ENCODE measurements around the gene ANKH.

The ANKH gene

GRCh38 chr5:14675865-14676300, 195.7 kb downstream of the ANKH start:
- no peak for DNase-seq

- no peak for DNase-seq
Measured at GRCh38 chr5:14674983-14675854, 196.4 kb downstream of the ANKH start.

DNA sequence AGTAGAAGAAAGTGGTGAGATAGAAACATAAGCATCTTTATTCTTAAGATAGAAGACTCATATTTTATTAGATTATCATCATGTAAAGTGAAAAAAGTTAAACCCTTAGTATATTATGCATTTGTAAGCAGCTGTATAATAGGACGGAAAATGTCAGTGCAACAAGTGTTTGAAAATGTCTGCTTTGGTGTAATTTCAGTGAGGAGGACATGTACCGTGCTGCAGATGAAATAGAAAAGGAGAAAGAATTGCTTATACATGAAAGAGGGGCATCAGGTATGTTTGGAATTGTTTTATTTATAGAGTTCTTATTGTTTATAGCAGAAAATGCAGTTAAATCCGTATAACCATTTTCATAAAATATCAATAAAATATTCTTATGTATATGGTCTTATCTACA, 198.1 kb downstream of the ANKH start:
- no peak for DNase-seq

GRCh38 chr5:14672484-14673394, 198.8 kb downstream of the ANKH start:
- no peak for DNase-seq

GRCh38 chr5:14672082-14672481, 199.5 kb downstream of the ANKH start:
- DNase-seq, result no peak

DNA sequence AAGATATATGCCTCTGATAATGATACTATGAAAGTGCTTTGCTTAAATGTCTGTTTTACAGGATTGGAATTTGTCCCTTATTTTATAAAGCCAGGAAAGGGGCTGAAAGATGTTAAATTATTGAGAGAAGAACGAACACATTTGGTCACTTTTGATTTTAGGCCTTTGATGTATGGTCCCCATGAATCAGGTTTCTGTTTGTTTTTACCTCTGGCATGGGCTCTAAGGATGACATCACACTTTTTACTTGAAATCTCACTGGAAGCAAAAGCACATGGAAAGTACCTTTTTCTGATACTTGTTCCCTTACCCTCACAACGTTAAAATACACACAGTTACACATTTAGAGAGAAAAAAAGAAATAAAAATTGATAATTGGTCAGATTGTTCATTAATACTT, 200.2 kb downstream of the ANKH start:
- no peak for DNase-seq

DNA sequence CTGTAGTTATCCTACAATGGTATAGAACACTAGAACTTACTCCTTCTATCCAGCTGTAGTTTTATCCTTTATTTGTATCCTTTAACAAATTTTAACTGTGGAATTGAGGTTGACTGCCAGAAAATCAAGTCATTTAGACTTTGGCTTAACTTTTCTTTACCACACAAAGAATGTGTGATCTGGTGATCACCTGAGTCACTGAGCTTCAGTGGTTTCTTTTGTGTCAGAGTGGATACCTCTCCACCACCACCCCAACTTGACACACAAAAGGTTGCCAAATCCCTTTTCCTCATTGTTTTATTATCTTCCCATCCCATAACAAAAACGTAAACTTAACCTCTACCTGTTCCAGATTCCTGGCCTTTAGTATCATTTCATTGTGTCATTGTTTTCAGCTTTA, 201.6 kb downstream of the ANKH start:
- no peak for DNase-seq

DNA sequence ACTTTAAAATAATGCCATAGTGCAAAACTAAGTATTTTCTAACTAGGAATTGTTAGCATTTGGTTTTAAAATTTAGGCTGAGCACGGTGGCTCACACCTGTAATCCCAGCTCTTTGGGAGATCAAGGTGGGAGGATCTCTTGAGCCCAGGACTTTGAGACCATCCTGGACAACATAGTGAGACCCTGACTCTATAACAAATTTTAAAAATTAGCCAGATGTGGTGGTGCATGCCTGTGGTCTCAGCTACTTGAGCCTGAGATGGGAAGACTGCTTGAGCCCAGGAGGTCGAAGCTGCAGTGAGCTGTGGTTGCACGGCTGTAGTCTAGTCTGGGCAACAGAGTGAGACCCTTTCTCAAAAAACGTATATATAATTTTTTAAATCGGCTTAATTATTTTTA, 202.2 kb downstream of the ANKH start:
- no peak for DNase-seq

DNA sequence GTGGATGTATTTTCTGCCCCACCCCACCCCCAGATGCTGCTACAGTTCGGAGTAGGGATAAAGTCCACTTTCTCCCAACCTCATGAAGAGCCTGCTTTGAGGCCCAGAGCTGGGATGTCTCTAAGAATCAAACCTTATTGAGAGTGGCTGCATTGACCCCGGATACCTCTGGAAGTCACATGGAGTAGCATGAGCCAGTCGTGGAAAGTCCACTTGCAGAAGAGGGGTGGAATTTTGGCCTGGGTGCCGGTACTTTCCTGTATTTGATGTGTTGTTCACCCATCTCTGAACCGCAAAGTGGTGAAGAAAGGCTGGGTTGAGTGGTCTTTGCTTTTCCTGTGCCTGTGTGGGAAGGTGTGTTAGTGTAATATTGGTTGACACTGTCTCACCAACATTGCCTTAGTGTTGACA, 203.4 kb downstream of the ANKH start:
- no peak for DNase-seq

DNA sequence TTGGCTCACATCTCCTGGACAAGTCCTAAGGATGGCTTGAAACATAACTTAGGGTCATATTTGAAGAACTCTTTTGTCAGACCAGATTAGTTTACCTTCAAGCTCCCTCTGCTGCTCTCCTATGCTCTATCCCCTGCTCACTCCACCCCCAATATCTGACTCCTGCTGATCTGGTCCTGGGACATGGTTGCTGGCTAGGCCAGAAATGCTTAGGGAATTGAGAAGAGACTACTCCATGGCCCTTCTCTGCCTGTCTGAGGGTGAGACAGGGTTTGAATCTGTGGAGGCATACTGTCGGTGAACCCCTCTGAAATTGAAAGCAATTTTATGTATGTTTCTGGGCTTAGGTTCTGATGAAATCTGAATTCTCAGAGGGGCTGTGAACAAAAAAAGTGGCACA, 203.8 kb downstream of the ANKH start:
- no peak for DNase-seq

DNA sequence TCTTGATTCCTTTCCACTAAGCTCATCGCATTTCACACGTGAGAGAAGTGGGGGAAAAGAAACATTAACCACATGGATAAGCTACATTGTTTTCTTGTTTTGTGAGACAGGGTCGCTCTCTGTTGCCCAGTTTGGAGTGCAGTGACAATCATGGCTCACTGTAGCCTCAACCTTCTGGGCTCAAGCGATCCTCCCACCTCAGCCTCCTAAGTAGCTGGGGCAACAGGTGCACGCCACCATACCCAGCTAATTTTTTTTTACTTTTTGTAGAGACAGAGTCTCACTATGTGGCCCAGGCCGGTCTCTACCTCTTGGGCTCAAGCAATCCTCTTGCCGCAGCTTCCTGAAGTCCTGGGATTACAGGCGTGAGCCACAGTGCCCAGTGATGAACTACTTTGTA, 204.3 kb downstream of the ANKH start:
- no peak for DNase-seq

- no peak for DNase-seq
Measured at GRCh38 chr5:14666357-14666756, 205.2 kb downstream of the ANKH start.

DNA sequence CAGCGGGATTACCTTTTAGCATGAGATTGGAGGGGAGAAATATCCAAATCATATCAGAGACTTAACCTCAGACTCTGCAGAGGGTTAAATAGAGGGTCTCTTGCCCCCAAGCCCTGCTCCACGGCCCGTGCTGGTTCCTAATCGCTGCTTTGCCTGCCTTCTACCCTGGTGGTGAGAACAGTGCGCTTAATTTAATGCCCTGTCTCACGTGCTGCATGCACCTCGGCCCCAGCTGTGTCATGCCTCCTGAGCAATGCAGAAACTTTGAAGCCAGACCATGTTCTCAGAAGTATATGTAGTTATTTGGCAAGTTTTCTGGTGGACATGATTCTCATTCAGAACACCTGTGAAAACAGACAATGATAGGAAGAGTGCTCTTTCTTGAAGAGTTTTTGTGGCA, 205.6 kb downstream of the ANKH start:
- DNase-seq, result no peak

DNA sequence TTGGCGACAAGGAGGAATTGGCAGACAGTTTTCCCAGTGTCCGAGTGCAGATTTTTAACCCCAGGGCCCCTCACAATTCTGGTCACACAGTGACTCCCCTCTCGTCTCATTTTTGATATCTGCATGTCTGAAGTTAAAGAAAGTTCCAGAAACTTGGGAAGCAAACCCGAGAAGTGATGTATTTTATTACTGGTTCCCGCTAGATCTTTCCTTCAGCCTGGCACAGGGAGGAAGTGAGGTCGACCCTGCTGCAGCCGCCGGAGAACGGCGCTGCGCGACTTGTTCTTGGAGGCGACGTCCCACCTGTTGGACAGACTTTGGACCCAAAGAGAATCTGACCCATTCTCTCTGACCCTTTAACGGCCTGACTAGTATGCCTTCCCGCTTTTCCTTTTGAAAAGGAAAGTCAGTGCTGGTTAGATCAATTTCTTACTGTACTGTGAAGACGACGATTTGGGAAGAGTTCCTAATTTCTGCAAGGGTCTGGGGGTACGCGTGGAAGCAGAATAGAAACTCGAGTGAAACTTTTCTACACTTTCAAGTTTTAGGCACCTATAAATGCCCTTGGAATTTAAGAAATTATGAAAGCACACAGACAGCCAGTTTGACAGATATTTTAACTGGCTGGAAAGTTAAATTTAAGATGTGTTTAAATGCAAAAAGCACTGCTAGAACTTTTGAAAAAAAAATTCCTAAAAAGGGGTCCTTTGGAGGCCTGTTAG, 206.3 kb downstream of the ANKH start:
- DNase-seq, result no peak

GRCh38 chr5:14664270-14665100, 207.1 kb downstream of the ANKH start, which contains the start of gene OTULIN:
Gene OTULIN, plus strand, starts transcription at chr5:14664718. Its CDS starts 108 bp downstream, at chr5:14664826.
- DNase-seq, result peak; percentile 95

GRCh38 chr5:14663734-14664269, 207.8 kb downstream of the ANKH start:
- no peak for DNase-seq

- DNase-seq, result no peak
Measured at GRCh38 chr5:14662721-14663260, 208.8 kb downstream of the ANKH start.

DNA sequence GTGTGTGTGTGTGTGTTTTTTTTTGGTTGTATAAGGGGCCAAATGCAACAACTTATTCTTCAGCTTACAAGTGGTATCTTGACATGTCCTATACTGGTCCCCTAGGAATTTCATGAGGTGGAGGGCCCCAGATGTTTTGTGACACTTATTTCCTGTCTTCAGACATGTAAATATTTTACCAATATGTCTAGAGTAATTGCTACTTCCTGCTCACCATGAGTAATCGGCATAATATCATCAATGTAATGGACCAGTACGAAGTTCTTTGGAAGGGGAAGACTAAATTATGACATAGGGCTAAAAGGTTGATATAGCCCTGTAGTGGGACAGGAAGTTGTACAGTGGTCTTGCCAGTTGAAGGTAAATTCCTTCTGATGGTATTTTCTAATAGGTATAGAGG, 210.7 kb downstream of the ANKH start:
- no peak for DNase-seq

DNA sequence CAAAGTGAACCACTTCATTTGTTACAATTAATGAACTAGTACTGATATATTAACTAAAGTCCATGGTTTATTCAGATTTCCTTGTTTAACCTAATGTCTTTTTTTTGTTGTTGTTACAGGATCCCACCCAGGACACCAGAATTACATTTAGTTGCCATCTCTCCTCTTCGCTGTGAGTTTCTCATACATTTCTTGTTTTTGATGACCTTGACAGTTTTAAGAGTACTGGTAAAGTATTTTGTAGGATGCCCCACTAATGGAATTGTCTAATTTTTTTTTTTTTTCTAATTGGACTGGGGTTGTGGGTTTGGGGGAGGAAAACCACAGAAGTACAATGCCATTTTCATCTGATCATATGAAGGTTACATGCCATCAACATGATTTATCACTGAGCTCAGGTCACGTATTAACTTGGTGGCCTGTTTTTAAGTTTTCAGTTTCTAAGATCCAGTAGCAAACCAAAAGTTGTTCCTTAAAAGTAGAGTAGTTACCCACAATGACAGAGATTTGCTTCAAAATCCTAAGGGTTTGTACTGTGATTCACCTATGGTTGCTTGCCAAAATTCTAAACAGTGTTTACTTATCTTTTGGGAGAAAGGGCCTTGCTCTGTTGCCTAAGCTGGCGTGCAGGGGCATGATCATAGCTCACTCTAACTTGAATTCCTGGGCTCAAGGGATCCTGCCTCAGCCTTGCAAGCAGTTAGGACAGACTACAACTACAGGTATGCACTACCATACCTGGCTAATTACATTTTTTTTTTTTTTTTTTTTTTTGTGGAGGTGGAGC, 211.6 kb downstream of the ANKH start:
- no peak for DNase-seq

GRCh38 chr5:14656898-14657297, 214.7 kb downstream of the ANKH start:
- no peak for DNase-seq
